ENCODE measurements around the gene PCSK5. TPM values are rescaled to one million over a fixed set of nuclear protein-coding genes. Genes with fewer than 3 reads are reported as not detected.
A peak's percentile ranks its signal among the peaks of the same experiment; 100 is the strongest.

Gene PCSK5
- polyA plus RNA-seq, 1 donor from 2014 or later = 1.7 TPM

- TF ChIP-seq CTCF (IDR thresholded peaks at IDR 0.05; ENCODE audit: poor library complexity, severe bottlenecking) (no peak), RAD21 (conservative IDR thresholded peaks at IDR 0.05) (no peak)
Observed at GRCh38 chr9:75851917-75852316, 38.6 kb upstream of the PCSK5 start (continued).

GRCh38 chr9:75852746-75853145 lies 37.7 kb upstream of the PCSK5 start:
- Histone ChIP-seq H3K4me3 (ENCODE audit: low read length) (no peak overlapping the region), H3K9me2 (ENCODE audit: insufficient read depth, low read length) (no peaks in the 10 kb centered on the region), H3K4me2 (ENCODE audit: low read length) (no peak overlapping the region), H4K20me1 (ENCODE audit: insufficient read depth) (no peaks in the 10 kb centered on the region), H3K27me3 (ENCODE audit: insufficient read depth, low read depth, low read length) (no peaks in the 10 kb centered on the region), H3K27ac (ENCODE audit: low read length) (no peak overlapping the region), H2AFZ (ENCODE audit: low read depth, low read length) (no peak overlapping the region), H3K9me3 (ENCODE audit: low read length) (no peaks in the 10 kb centered on the region), H3F3A (ENCODE audit: insufficient read depth, low read length, poor library complexity, severe bottlenecking) (no peaks in the 10 kb centered on the region), H3K79me2 (replicated peaks; ENCODE audit: insufficient read depth, low read length) (no peaks in the 10 kb centered on the region), H3K9ac (ENCODE audit: low read length) (no peak overlapping the region), H3K36me3 (ENCODE audit: insufficient read depth, low read length) (no peaks in the 10 kb centered on the region)
- TF ChIP-seq POLR2AphosphoS5 (IDR thresholded peaks at IDR 0.05) (no peak), SMC3 (conservative IDR thresholded peaks at IDR 0.05; ENCODE audit: poor library complexity) (no peak), REST (IDR thresholded peaks at IDR 0.05; ENCODE audit: borderline replicate concordance) (no peak), EZH2 (IDR thresholded peaks at IDR 0.05; ENCODE audit: borderline replicate concordance, insufficient read depth, low read length, poor library complexity, severe bottlenecking) (no peak), CTCF (IDR thresholded peaks at IDR 0.05; ENCODE audit: poor library complexity, severe bottlenecking) (no peak), TAF1 (IDR thresholded peaks at IDR 0.05; ENCODE audit: low read depth) (no peak), EP300 (conservative IDR thresholded peaks at IDR 0.05; ENCODE audit: poor library complexity, severe bottlenecking) (no peak), RAD21 (conservative IDR thresholded peaks at IDR 0.05) (no peak), MXI1 (conservative IDR thresholded peaks at IDR 0.05; ENCODE audit: poor library complexity, severe bottlenecking) (no peak)

- Histone ChIP-seq H3K4me3 (ENCODE audit: low read length) (no peak overlapping the region), H3K79me2 (replicated peaks; ENCODE audit: insufficient read depth, low read length) (no peaks in the 10 kb centered on the region), H3K36me3 (ENCODE audit: insufficient read depth, low read length) (no peaks in the 10 kb centered on the region), H3K4me2 (ENCODE audit: low read length) (no peak overlapping the region), H3K9me3 (ENCODE audit: low read length) (no peaks in the 10 kb centered on the region), H4K20me1 (ENCODE audit: insufficient read depth) (no peaks in the 10 kb centered on the region), H2AFZ (ENCODE audit: low read depth, low read length) (no peak overlapping the region), H3K27me3 (ENCODE audit: insufficient read depth, low read depth, low read length) (no peaks in the 10 kb centered on the region), H3K9me2 (ENCODE audit: insufficient read depth, low read length) (no peaks in the 10 kb centered on the region), H3K27ac (ENCODE audit: low read length) (no peak overlapping the region), H3F3A (ENCODE audit: insufficient read depth, low read length, poor library complexity, severe bottlenecking) (no peaks in the 10 kb centered on the region), H3K9ac (ENCODE audit: low read length) (no peak overlapping the region)
- TF ChIP-seq TAF1 (IDR thresholded peaks at IDR 0.05; ENCODE audit: low read depth) (no peak), RAD21 (conservative IDR thresholded peaks at IDR 0.05) (peak; percentile 62), EZH2 (IDR thresholded peaks at IDR 0.05; ENCODE audit: borderline replicate concordance, insufficient read depth, low read length, poor library complexity, severe bottlenecking) (no peak), CTCF (IDR thresholded peaks at IDR 0.05; ENCODE audit: poor library complexity, severe bottlenecking) (peak; percentile 56), SMC3 (conservative IDR thresholded peaks at IDR 0.05; ENCODE audit: poor library complexity) (peak; percentile 59)
Observed at GRCh38 chr9:75855509-75855908, 35.0 kb upstream of the PCSK5 start.

Measured in neural cell (in vitro differentiated cells).